ENCODE measurements around the gene RNF150.

DNA sequence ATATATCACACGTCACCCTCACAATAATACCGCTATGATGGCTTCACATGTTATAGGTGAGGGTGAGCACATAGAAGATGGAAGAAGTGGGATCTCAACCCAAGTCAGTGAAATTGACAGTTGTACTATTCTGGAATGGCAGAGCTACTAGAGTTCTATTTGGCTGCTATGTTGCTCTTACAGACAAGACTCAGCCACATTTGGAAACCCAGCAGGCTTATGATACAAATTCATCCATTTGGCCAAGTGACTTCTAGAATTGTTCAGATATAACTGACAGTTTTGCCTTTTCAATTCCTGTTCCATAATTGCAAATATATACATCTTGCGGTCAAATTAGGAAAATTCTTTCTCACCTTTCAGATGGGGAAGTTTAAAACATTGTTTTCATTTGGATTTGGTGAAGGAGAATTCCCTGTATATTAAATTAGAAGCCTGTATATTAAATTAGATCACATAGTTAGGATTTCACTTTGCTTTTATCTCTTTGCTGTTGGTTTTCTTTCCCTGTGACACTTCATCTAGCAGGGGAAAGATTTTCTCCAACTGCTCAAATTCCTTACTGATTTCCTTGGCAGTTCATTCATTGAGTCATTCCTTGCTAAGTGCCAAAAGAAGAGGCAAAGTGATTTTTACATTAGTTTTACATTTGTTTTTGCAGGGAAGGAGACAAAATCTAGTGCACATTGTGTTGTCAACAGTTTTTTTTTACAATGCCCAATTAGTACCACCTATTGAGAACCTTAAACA lies 256.5 kb downstream of the RNF150 start:
- TF ChIP-seq YY1 (IDR thresholded peaks at IDR 0.05; ENCODE audit: insufficient read depth, insufficient read length) (no peak), SUZ12 (IDR thresholded peaks at IDR 0.05; ENCODE audit: extremely low read depth, insufficient read depth, insufficient read length) (no peak), ZNF274 (IDR thresholded peaks at IDR 0.05; ENCODE audit: low read depth, low read length) (no peak)

Data from NT2/D1 (cell line).